DND-41 (cell line): Measurements from ENCODE around the gene SP100.
A peak's percentile ranks its signal among the peaks of the same experiment; 100 is the strongest.

Source experiments
- ATAC-seq: fragments of 200-7000 bp; cut with Tn5 transposase; 3 replicates; pipeline ENCODE4 v1.9.1; 2021; ENCODE audit warnings: low read depth; ENCODE audit not compliant: insufficient read depth
- DNase-seq: peaks from one replicate; pipeline ENCODE4 v3.0.0-alpha.2; 2020
- H2AFZ ChIP-seq: 2 replicates; pipeline ENCODE4 v1.6.0; 2012; ENCODE audit warnings: low read depth, low read length
- H3K27ac ChIP-seq: 2 replicates; pipeline ENCODE4 v1.5.1; 2012; ENCODE audit warnings: low read length, inconsistent platforms
- H3K27me3 ChIP-seq: fragments of 200-600 bp; sonication (generic); 2 replicates; pipeline ENCODE4 v1.6.0; 2012; ENCODE audit warnings: low read length, mild to moderate bottlenecking, inconsistent platforms; ENCODE audit not compliant: insufficient read depth, poor library complexity
- H3K36me3 ChIP-seq: 2 replicates; pipeline ENCODE4 v1.5.1; 2012; ENCODE audit warnings: low read length, inconsistent platforms; ENCODE audit not compliant: insufficient read depth
- H3K4me1 ChIP-seq: 2 replicates; pipeline ENCODE4 v1.5.1; 2012; ENCODE audit warnings: mild to moderate bottlenecking, low read length; ENCODE audit not compliant: insufficient read depth
- H3K4me2 ChIP-seq: 2 replicates; pipeline ENCODE4 v1.6.0; 2012; ENCODE audit warnings: mild to moderate bottlenecking, moderate library complexity, low read length, inconsistent platforms; ENCODE audit not compliant: insufficient read depth
- H3K4me3 ChIP-seq, 2 experiments: fragments of 200-600 bp in 1 of 2; shearing (Covaris generic) in 1 of 2; 2 replicates each; pipeline ENCODE4 v1.5.1; 2012 to 2016; ENCODE audit warnings: inconsistent platforms in 2 of 2, low read length in 2 of 2, mild to moderate bottlenecking in 2 of 2, low read depth in 1 of 2, moderate library complexity in 1 of 2
- H3K79me2 ChIP-seq: 2 replicates; pipeline ENCODE4 v1.6.0; 2012; ENCODE audit warnings: low read length, inconsistent platforms; ENCODE audit not compliant: insufficient read depth
- H3K9ac ChIP-seq: 2 replicates; pipeline ENCODE4 v1.6.0; 2012; ENCODE audit warnings: low read depth, mild to moderate bottlenecking, inconsistent platforms, low read length, moderate library complexity
- H3K9me3 ChIP-seq: 2 replicates; pipeline ENCODE4 v1.5.1; 2012; ENCODE audit warnings: low read length, moderate library complexity, mild to moderate bottlenecking, inconsistent platforms; ENCODE audit not compliant: insufficient read depth, severe bottlenecking
- H4K20me1 ChIP-seq: 2 replicates; pipeline ENCODE4 v1.6.0; 2012; ENCODE audit warnings: low read length; ENCODE audit not compliant: insufficient read depth
- EZH2 ChIP-seq: IDR thresholded peaks from 3 replicates; pipeline ENCODE4 v1.6.1; 2012; ENCODE audit warnings: borderline replicate concordance, low read depth, mild to moderate bottlenecking, moderate library complexity, low read length, inconsistent platforms; ENCODE audit not compliant: severe bottlenecking
- TF ChIP-seq, protein P1 (sequence below): IDR thresholded peaks from 2 replicates; pipeline ENCODE4 v1.5.1; 2012; ENCODE audit warnings: borderline replicate concordance, low read length, moderate library complexity, mild to moderate bottlenecking; ENCODE audit not compliant: poor library complexity, severe bottlenecking; ENCODE audit errors: extremely low read depth

SP100 gene

DNA sequence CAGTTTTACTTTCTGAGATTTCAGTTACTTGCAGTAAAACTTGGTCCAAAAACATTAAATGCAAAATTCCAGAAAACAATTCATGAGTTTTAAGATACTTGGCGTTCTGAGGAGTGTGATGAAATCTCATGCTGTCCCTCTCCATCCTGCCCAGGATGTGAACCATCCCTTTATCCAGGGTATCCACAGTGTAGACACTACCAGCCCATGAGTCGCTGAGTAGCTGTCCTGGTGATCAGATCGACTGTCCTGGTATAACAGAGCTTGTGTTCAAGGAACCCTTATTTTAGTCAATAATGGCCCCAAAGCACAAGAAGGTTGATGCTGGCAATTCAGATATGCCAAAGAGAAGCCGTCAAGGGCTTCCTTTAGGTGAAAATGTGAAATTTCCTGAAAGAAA, 3.2 kb downstream of the SP100 start:
- Histone ChIP-seq H3K27me3 (no peaks in the 10 kb centered on the region), H3K36me3 (peaks cover 13% of the 10 kb centered on the region; the same call in 1 of the 2 replicates), H3K9me3 (no peaks in the 10 kb centered on the region), H3K4me1 (peaks cover 53% of the 10 kb centered on the region), H4K20me1 (peaks cover 3% of the 10 kb centered on the region; the same call in 1 of the 2 replicates), H2AFZ (no peak overlapping the region), H3K79me2 (peaks cover 85% of the 10 kb centered on the region), H3K4me2 (peak overlapping the region; percentile 88), H3K9ac (no peak overlapping the region), H3K27ac (no peak overlapping the region), H3K4me3 (peak overlapping the region in 1 of 2 experiments; percentile 27; a peak in 1 of 4 replicates)
- no peak for DNase-seq
- TF ChIP-seq, protein P1, sequence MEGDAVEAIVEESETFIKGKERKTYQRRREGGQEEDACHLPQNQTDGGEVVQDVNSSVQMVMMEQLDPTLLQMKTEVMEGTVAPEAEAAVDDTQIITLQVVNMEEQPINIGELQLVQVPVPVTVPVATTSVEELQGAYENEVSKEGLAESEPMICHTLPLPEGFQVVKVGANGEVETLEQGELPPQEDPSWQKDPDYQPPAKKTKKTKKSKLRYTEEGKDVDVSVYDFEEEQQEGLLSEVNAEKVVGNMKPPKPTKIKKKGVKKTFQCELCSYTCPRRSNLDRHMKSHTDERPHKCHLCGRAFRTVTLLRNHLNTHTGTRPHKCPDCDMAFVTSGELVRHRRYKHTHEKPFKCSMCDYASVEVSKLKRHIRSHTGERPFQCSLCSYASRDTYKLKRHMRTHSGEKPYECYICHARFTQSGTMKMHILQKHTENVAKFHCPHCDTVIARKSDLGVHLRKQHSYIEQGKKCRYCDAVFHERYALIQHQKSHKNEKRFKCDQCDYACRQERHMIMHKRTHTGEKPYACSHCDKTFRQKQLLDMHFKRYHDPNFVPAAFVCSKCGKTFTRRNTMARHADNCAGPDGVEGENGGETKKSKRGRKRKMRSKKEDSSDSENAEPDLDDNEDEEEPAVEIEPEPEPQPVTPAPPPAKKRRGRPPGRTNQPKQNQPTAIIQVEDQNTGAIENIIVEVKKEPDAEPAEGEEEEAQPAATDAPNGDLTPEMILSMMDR: no peak
- TF ChIP-seq EZH2: no peak
- no peak for ATAC-seq

- Histone ChIP-seq H4K20me1 (peaks cover 3% of the 10 kb centered on the region; the same call in 1 of the 2 replicates), H3K9ac (no peak overlapping the region), H3K36me3 (peaks cover 18% of the 10 kb centered on the region; the same call in 1 of the 2 replicates), H2AFZ (no peak overlapping the region), H3K4me2 (peak overlapping the region; percentile 2; the same call in 1 of the 2 replicates), H3K27ac (no peak overlapping the region), H3K4me1 (peaks cover 35% of the 10 kb centered on the region), H3K9me3 (no peaks in the 10 kb centered on the region), H3K4me3 (no peak overlapping the region), H3K79me2 (peaks cover 98% of the 10 kb centered on the region), H3K27me3 (no peaks in the 10 kb centered on the region)
- DNase-seq (no peak), ATAC-seq (no peak)
- TF ChIP-seq EZH2: no peak
- TF ChIP-seq, protein P1: no peak
These were observed 6.1 kb downstream of the SP100 start for GRCh38 chr2:230422149-230422548.

DNA sequence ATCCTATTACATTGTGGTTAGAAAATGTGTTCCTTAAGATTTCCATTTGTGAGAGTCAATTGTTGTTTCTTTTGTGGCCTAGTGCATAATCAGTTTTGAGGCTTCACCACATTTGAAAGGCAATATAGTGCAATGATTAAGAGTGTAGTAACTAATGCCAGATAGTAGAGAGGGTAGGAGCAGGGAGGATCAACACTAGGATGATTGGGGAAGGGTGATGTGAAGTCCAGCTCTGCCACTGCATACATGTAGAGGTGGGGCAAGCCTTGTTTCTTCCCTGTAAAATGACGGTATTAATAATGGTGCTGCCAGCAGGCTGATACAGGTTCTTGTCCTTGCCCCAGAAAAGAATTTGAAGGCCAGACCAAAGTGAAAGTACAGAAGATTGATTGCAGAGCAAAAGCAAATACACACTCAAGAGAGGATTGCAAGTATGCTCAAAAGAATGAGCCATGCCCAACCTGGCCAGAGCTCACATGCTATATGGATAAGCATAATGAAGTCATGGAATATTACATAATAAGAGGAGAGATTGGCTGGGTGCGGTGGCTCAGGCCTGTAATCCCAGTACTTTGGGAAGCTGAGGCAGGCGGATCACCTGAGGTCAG, 8.0 kb downstream of the SP100 start:
- Histone ChIP-seq H3K4me3 (no peak overlapping the region), H3K36me3 (peaks cover 29% of the 10 kb centered on the region), H4K20me1 (peaks cover 3% of the 10 kb centered on the region; the same call in 1 of the 2 replicates), H3K4me2 (no peak overlapping the region), H3K27ac (no peak overlapping the region), H3K79me2 (peaks cover 91% of the 10 kb centered on the region), H3K9ac (no peak overlapping the region), H3K9me3 (peaks cover 3% of the 10 kb centered on the region), H3K4me1 (peaks cover 17% of the 10 kb centered on the region), H3K27me3 (no peaks in the 10 kb centered on the region), H2AFZ (no peak overlapping the region)
- no peak for ATAC-seq
- TF ChIP-seq EZH2: no peak
- TF ChIP-seq, protein P1: no peak
- no peak for DNase-seq
